GM10248 (cell line): ENCODE data around the gene CBX1.
"Not testable (repeated sequence)": the region's sequence is repeated elsewhere in the genome, so short reads cannot be mapped to it uniquely, and the experiment has no call there.

Source experiments
- CTCF ChIA-PET: fragments of 300-600 bp; sonication (Branson Sonifier 250); formaldehyde crosslinking; extraction: SDS; loops from one replicate; lab custom pipeline; 2021; ENCODE audit warnings: antibody characterized with exemption; lab: Yijun Ruan, JAX
- POLR2A ChIA-PET: fragments of 350-650 bp; sonication (Branson Sonifier 250); formaldehyde crosslinking; extraction: SDS; loops from one replicate; lab custom pipeline; 2020; ENCODE audit warnings: antibody characterized with exemption; lab: Yijun Ruan, JAX
- DNase-seq: peaks from one replicate; pipeline ENCODE4 v3.0.0; 2012; ENCODE audit errors: extremely low spot score
- CTCF ChIP-seq: IDR thresholded peaks from 2 replicates; pipeline ENCODE4 v1.5.1; 2012; ENCODE audit warnings: mild to moderate bottlenecking, low read depth; ENCODE audit errors: extremely low read depth, missing control alignments, control extremely low read depth

The CBX1 gene

GRCh38 chr17:48071654-48072053 lies 29.6 kb downstream of the CBX1 start:
- ChIA-PET POLR2A (no interaction called here), CTCF (interaction anchor here (1.0 to 13.5 kb wide), 4 partner anchors 10 to 43 kb away, joined by 3 to 214 read pairs (median 99); no protein-coding TSS in a partner anchor)
- no peak for DNase-seq
- TF ChIP-seq CTCF = no peak

GRCh38 chr17:48070195-48070594 lies 31.1 kb downstream of the CBX1 start:
- no peak for DNase-seq
- ChIA-PET CTCF (interaction anchor here (1.0 to 17.2 kb wide), 2 partner anchors 8 to 45 kb away, joined by 3 to 214 read pairs; no protein-coding TSS in a partner anchor), POLR2A (no interaction called here)
- TF ChIP-seq CTCF = no peak

- POLR2A ChIA-PET = no interaction called here
- no peak for DNase-seq
- CTCF ChIA-PET = interaction anchor here (0.8 to 17.2 kb wide), 7 partner anchors 9 to 98 kb away, joined by 3 to 214 read pairs (median 7); partner anchors contain the start of genes CDK5RAP3 and NFE2L1
- no peak for TF ChIP-seq CTCF
Observed at GRCh38 chr17:48068491-48068961, 32.8 kb downstream of the CBX1 start.

GRCh38 chr17:48067808-48068207 lies 33.5 kb downstream of the CBX1 start:
- POLR2A ChIA-PET, DNase-seq: not testable (repeated sequence)
- CTCF ChIA-PET = interaction anchor here (0.8 to 17.2 kb wide), 7 partner anchors 10 to 97 kb away, joined by 3 to 214 read pairs (median 7); partner anchors contain the start of genes CDK5RAP3 and NFE2L1

- no peak for TF ChIP-seq CTCF
- ChIA-PET CTCF (interaction anchor here (2.3 to 17.2 kb wide), 3 partner anchors 10 to 41 kb away, joined by 27 to 214 read pairs (median 33); no protein-coding TSS in a partner anchor), POLR2A (no interaction called here)
- DNase-seq = no peak
Observed at GRCh38 chr17:48067245-48067644, 34.0 kb downstream of the CBX1 start.

GRCh38 chr17:48066656-48067055 lies 34.6 kb downstream of the CBX1 start:
- CTCF ChIA-PET = interaction anchor here (2.3 to 17.2 kb wide), 3 partner anchors 10 to 40 kb away, joined by 27 to 214 read pairs (median 33); no protein-coding TSS in a partner anchor
- POLR2A ChIA-PET = no interaction called here
- no peak for DNase-seq
- no peak for TF ChIP-seq CTCF

GRCh38 chr17:48066192-48066591 lies 35.1 kb downstream of the CBX1 start:
- TF ChIP-seq CTCF = no peak
- CTCF ChIA-PET = interaction anchor here (2.8 to 17.2 kb wide), 3 partner anchors 12 to 40 kb away, joined by 19 to 214 read pairs (median 33); no protein-coding TSS in a partner anchor
- POLR2A ChIA-PET = no interaction called here
- DNase-seq = no peak
